Astrocyte (in vitro differentiated cells and primary cell): Measurements from ENCODE around the gene NLN.

ENCODE experiments used
- EZH2 ChIP-seq: IDR thresholded peaks from 2 replicates; pipeline ENCODE4 v1.6.1; 2012; ENCODE audit warnings: mild to moderate bottlenecking, low read length, inconsistent platforms; ENCODE audit not compliant: insufficient read depth
- TF ChIP-seq, protein P1 (sequence below): IDR thresholded peaks from 2 replicates; pipeline ENCODE4 v1.5.1; 2011; ENCODE audit warnings: low read depth, mild to moderate bottlenecking, inconsistent platforms, low read length, moderate library complexity; ENCODE audit not compliant: insufficient read depth

GRCh38 chr5:65805089-65805488 is 83.1 kb downstream of the NLN start:
- TF ChIP-seq, protein P1, sequence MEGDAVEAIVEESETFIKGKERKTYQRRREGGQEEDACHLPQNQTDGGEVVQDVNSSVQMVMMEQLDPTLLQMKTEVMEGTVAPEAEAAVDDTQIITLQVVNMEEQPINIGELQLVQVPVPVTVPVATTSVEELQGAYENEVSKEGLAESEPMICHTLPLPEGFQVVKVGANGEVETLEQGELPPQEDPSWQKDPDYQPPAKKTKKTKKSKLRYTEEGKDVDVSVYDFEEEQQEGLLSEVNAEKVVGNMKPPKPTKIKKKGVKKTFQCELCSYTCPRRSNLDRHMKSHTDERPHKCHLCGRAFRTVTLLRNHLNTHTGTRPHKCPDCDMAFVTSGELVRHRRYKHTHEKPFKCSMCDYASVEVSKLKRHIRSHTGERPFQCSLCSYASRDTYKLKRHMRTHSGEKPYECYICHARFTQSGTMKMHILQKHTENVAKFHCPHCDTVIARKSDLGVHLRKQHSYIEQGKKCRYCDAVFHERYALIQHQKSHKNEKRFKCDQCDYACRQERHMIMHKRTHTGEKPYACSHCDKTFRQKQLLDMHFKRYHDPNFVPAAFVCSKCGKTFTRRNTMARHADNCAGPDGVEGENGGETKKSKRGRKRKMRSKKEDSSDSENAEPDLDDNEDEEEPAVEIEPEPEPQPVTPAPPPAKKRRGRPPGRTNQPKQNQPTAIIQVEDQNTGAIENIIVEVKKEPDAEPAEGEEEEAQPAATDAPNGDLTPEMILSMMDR = no peak
- TF ChIP-seq EZH2 = no peak
